Endothelial cell of hepatic sinusoid (primary cell): ENCODE data around the gene ARHGAP23.

Experiments
- in situ Hi-C: cut with HindIII; loops from 2 replicates; pipeline ENCODE4 v1.10.0; 2017; ENCODE audit warnings: low sequenced_read_pairs

ARHGAP23 gene

DNA sequence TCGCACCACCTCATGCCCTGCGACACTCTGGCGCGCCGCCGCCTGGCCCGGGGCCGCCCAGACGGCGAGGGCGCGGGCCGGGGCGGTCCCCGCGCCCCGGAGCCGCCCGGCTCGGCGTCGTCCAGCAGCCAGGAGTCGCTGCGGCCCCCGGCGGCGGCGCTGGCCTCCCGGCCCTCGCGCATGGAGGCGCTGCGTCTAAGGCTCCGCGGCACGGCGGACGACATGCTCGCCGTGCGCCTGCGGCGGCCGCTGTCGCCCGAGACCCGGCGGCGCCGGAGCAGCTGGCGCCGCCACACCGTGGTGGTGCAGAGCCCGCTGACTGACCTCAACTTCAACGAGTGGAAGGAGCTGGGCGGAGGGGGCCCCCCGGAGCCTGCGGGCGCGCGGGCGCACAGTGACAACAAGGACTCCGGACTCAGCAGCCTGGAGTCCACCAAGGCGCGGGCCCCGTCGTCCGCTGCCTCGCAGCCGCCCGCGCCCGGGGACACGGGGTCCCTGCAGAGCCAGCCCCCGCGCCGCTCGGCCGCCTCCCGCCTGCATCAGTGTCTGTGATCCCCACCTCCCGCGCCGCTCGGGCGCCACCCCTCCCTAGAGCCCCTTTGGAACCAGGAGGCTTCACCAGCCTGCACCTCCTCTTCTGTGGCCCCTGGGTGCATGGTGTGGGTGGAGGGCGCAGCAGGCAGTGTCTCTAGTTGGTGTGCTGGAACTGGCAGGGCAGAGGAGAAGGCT, 82.3 kb downstream of the ARHGAP23 start:
- in situ Hi-C loops, result no loop called here

DNA sequence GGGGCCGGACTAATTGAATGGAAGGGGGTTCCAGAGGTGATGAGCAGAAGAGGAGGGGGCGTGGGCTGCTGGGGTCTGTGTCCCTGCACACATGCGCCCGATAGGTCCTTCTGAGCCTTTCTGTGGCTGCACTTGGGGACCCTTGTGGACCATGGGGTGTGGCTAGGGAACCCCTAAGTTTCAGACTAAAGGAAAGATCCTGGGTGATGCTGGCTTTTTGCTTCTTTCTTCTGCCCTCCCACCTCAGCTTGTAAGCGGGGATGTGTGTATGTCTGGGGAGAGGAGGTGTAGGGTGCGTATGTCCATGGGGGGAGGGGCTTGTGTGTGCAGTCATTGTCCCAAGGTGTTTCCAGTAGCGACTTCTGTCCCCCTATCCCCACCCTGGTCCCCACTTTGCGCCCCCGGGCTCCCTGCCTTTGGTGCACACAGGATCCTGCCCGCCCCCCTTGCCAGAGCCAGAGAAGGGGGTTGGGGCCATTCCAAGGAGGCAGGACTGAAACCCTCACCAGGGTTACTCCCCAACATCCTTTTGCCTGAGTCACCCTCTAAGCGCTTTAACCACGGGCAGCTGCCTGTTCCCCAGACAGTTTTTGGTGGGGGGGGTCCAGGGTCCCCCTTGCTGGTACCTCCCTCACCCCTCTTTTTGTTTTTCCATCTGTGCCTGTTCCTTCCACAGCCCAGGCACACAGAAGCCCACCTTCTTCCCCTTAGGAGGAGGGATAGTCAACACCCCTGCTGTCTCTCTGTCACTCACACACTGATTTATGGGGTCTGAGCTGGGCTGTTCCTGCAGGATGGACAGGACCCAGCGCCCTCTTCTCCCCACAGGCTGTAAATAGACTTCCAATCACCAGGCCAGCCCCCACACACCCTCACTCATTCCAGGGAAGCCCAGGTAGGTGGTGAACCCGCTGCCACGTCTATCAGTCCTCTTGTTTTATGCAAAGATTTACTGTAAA, 83.2 kb downstream of the ARHGAP23 start:
- in situ Hi-C loops, result no loop called here

DNA sequence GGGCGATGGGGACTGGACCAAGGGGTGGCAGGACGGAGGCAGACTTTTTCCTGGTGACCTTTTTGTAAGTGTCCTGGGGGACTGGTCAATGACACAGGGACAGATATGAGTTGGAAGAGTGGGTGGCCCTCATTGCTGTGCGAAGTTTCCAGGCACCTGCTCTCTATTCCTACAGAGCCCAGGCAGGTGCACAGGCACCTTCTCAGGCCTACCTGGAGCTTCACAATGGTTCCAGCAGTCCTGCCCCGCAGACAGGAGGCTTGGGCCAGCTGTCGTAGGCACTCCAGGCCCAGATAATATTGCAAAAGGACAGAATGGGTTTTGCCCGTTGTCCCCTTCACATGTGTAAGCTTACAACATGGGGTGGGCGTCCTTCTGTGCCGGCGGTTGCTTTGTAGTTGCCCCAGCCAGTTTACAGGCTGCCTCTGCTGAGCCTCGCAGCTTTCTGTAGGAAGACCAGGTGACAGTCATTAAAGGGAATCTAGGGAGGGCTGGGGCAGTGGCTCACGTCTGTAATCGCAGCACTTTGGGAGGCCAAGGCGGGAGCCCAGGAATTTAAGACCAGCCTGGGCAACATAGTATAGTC, 84.3 kb downstream of the ARHGAP23 start:
- in situ Hi-C loops, result no loop called here

DNA sequence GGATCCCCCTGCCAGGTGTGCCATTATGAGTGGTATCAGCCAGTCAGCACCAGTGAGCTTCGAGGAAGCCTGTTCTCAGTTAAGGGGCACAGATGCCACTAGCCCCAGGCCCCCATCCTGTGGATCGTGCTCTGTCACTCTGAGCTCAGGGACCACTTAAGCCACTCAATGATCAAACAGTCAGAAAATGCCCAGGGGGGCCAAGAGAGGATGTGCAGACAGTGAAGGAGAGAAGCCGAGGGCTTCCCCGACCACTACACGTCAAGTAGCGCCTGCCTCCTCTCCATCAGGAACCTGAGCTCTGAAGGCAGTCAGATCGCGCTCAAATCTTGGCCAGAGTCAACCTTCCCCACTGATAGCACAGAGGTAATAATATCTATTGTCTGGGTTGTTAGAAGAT, 98.3 kb downstream of the ARHGAP23 start:
- in situ Hi-C loops, result loop anchor here (25.0 kb wide), 1 partner anchor 136 kb away; the partner anchor contains the start of gene EPOP

DNA sequence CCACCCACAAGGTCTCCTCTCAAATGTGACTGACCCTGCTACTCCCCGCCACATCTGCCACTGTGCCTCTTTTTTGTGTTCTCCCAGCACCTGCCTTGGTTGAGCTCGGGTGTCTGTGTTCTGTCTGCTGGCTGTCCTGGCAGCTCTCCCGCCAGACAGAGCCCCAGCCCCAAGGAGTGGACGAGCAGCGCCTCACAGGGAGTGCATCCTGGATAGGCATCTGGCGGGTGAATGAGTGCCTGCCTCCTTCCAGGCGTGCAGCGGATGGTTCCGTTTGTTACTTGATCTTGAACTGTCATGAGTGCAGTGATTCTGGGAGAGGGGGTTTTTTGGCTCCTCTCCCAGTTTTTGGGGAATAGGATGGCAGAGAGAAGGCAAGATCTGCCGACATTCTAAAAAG, 99.9 kb downstream of the ARHGAP23 start:
- in situ Hi-C loops, result loop anchor here (25.0 kb wide), 1 partner anchor 134 kb away; the partner anchor contains the start of gene EPOP

DNA sequence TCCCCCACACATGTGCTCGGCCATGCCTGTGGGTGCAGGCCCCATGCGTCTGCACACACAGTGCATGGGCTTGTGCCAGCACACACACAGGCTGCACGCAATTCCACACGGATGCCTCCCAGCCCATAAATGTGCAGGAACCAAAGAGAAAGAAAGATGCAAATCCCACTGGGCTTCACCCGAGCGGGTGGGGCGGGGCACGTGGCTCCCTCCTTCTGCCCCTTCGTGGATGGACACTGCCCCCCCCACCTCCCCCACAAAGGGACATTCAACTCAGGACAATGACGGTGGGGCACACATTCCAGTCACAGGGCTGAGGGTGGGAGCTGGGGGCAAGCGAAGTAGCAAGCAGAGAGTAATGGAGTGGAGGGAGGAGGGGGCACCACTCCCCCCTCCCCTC, 102.6 kb downstream of the ARHGAP23 start:
- in situ Hi-C loops, result loop anchor here (25.0 kb wide), 1 partner anchor 131 kb away; the partner anchor contains the start of gene EPOP

DNA sequence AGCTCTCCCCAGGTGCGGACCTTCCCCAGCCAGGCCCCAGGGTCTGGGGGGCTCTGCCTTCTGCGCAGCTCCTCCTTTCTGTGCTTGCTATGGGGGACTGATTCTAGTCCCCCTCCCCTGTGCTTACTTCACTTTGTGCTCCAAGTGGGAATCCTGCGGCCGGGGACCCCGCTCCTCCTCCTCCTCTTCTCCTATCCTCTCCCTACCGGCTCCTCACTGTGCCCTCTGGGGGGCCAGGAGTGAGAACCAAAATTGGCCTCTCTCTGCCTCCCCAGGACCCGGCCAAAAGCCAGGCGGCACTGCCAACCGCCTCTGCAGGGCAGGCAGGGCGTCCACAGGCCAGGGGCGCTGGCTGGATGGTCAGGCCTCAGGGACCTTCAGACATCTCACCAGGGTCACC, 103.5 kb downstream of the ARHGAP23 start:
- in situ Hi-C loops, result loop anchor here (25.0 kb wide), 1 partner anchor 131 kb away; the partner anchor contains the start of gene EPOP

DNA sequence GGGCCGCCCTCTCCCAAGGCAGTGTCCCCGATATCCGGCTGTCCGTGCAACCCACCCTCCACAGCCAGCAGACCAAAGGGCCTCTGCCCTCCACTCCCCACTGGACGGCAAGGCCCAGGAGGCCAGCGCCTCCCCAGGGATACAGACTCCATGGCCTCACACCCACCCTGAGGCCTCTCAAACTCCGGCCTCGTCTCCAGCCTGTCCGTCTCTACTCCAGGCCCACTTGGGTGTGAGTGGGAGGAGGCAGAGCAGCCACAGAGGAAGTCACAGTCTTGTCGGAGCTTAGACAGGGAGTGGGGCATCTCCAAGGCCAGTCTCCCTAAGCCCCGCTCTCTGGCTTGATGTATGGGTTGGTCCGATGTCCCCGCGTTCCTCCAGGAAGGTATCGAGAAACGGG, 104.2 kb downstream of the ARHGAP23 start:
- in situ Hi-C loops, result loop anchor here (25.0 kb wide), 1 partner anchor 130 kb away; the partner anchor contains the start of gene EPOP

DNA sequence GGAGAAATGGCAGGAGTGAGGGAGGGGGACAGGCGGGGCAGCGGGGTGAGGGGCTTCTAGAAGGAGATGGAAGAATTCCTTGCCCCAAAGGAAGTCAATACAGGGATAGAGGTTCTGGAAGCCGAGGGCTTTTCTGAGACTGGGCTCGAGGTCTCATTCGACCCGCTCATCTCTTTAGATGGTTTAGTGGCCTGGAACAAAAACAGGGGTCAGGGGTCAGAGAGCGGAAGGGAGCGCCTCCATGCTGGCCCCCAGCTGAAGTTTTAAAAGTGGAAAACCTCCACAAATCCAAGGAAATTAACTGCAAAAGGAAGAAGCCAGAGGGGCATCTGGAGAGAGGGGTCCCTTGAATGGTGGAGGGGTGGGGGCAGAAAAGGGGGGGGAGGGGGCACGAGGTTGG, 105.0 kb downstream of the ARHGAP23 start:
- in situ Hi-C loops, result loop anchor here (25.0 kb wide), 1 partner anchor 129 kb away; the partner anchor contains the start of gene EPOP

DNA sequence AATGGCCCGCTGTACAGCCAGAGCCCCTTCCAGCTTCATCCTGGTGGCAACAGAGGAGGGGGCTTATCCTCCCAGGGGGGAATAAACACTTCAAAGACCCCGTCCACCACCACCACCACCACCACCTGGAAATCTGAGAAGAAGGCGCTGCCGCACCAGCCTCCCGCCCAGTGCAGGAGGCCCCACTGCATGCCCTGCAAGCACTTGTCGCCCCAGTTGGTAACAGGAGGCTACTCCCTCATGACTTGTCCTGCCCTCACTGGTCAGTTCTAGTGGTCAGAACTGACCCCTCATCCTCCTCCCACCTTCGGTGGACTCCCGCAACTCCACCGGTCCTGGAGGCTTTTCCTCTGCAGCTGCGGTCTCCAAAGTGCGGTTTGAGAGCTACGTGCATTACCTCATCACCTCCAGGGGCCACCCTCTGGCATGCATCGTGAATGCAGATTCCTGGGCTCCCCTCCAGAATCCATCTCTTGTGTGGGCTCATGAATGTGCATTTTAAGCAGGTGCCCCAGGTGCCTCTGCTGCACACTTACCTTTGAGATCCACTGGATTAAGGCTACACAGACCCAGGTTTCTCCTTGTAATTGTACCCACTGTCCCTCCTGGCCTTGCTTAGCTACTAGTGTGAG, 105.7 kb downstream of the ARHGAP23 start:
- in situ Hi-C loops, result loop anchor here (25.0 kb wide), 1 partner anchor 128 kb away; the partner anchor contains the start of gene EPOP

DNA sequence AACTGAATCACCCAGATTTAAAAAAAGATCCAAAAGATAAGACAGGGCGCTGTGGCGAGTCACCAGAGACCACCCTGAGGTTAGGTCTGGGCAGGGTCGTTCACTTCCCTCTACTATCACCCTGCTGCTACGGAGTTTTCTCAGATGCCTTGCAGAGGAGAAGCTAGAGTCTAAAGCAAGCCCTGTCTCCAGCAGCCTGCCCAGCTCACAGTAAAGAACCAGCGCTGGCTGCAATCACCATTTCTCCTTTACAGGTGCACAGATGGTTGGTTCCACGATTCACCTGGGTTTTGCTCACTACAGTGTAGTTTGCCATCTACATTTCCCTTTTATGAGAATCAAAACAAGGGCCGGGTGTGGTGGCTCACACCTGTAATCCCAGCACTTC, 106.2 kb downstream of the ARHGAP23 start:
- in situ Hi-C loops, result loop anchor here (25.0 kb wide), 1 partner anchor 128 kb away; the partner anchor contains the start of gene EPOP

DNA sequence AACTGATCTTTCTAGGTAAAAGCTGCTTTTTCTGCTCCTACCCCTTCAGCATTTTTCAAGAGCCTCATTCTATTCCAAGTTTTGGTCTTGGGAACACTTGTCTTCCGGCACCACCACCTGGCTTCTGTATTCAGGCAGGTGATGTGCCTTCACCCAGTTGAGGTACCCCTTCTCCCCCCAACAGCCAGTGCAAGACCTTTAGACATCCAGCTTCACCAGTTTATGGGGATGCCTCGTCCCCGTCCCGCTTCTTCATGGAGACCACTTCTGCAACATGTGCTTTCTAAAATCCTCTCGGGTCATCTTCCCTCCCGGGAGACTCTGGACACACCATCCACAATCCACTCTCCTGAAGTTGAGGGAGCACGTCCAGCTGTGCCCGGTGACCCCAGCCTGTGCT, 107.6 kb downstream of the ARHGAP23 start:
- in situ Hi-C loops, result loop anchor here (25.0 kb wide), 1 partner anchor 126 kb away; the partner anchor contains the start of gene EPOP

DNA sequence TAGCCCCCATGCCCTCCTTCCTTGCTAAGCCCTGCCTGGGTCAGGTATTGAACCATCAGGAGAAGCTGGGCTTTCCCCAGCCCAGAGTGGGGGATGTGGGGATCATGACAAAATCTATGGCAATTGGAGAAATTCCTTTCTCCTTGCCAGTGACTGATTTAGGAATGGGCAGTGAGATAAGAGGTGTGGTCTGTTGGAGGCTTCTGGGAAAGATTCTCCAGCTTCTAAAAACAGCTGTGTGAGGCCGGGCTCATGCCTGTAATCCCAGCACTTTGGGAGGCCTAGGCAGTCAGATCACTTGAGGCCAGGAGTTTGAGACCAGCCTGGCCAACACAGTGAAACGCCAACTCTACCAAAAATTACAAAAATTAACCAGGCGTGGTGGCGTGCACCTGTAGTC, 108.4 kb downstream of the ARHGAP23 start:
- in situ Hi-C loops, result loop anchor here (25.0 kb wide), 1 partner anchor 126 kb away; the partner anchor contains the start of gene EPOP

DNA sequence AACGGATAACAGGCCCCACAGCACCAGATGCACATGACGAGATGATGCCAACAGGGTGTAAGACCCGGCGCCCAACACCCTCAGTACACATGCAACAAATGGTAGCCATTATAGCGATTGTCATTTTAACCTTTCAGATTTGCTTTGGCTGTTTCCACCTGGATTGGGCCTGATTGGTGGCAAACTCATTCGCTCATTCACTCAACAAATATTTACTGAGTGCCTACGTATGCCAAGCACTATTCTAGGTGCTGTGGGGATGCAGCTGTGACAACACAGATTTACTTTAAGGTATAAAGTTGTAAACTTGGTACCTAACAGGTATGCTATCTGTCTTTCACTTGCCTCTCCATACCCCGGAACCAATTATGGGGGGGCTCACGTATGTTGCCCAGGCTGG, 110.6 kb downstream of the ARHGAP23 start:
- in situ Hi-C loops, result loop anchor here (25.0 kb wide), 1 partner anchor 123 kb away; the partner anchor contains the start of gene EPOP

DNA sequence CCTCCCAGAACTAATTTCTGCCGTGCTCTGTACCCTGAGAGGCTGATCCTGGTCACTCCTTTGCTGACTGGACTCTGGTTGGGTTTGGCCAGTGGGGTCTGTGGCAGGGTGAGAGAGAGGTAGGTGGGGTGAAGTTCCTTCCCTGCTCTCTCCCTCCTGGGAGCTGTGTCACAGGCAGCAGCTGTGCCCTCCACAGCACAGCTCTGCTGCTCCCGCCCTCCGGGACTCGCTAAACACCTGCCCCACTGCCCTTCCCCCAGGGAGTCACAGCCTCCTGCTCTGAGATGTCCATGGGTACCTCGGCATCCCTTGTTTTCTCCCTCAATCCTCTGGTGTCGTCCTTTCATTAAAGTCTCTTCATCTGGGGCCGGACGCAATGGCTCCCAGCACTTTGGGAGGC, 111.1 kb downstream of the ARHGAP23 start:
- in situ Hi-C loops, result loop anchor here (25.0 kb wide), 1 partner anchor 123 kb away; the partner anchor contains the start of gene EPOP

DNA sequence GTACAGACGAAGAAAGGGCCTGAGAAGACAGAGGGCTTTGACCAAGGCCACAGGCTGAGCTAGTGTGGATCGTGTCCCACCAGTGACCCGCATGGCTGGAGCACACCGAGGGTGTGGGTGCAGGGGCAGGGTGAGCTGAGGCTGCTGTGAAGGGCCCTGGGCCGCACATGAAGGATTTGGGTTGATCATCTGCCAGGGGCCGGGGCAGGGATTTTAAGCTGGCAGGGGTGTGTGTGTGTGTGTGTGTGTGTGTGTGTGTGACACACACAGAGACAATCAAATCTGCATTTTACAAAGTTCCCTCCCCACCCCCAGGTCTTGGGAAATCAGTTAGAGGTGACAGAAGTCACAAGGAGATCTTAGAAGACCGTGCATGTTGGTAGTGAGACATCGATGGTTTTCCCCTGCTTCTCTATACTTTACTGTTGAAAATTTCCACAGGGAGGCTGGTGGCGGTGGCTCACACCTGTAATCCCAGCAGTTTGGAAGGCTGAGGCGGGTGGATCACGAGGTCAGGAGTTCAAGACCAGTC, 112.3 kb downstream of the ARHGAP23 start:
- in situ Hi-C loops, result loop anchor here (25.0 kb wide), 1 partner anchor 122 kb away; the partner anchor contains the start of gene EPOP

DNA sequence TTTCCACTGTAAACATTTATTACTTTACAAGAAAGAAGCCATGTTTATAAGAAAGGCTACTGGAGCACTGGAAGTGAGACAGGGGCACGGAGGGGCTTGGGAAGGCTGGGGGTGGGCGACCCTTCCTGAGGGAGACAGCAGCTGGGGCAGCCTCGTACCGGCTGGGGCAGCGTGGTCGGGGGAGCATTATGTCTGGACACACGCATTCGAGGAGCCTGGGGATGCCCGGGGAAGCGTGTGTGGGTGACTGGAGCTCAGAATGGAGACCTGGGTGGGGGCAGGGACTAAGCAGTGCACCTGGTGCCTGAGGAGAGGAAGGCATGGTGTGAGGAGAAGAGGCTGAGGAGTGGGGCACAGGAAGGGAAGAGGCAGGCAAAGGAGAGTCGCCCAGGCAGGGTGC, 113.0 kb downstream of the ARHGAP23 start:
- in situ Hi-C loops, result loop anchor here (25.0 kb wide), 1 partner anchor 121 kb away; the partner anchor contains the start of gene EPOP

DNA sequence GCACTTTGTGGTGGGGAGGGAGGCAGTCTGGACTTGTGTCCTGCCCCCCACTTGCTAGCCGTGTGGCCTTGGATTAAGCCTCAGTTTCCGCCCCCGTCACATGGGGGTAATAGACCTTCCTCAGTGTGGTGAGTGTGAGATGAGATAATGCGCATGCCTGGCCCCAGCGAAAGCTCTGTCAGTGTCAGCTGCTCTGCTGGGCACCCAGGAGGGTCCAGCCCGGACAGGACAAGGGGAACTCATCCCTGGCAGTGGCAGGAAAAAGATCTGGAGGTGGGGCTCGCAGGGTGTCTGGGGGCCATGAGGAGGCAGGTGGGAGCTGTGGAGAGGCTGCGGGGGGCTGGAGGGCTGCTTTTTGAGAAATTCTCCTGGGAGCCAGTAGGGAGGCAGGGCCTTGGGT, 114.0 kb downstream of the ARHGAP23 start:
- in situ Hi-C loops, result loop anchor here (25.0 kb wide), 1 partner anchor 120 kb away; the partner anchor contains the start of gene EPOP

DNA sequence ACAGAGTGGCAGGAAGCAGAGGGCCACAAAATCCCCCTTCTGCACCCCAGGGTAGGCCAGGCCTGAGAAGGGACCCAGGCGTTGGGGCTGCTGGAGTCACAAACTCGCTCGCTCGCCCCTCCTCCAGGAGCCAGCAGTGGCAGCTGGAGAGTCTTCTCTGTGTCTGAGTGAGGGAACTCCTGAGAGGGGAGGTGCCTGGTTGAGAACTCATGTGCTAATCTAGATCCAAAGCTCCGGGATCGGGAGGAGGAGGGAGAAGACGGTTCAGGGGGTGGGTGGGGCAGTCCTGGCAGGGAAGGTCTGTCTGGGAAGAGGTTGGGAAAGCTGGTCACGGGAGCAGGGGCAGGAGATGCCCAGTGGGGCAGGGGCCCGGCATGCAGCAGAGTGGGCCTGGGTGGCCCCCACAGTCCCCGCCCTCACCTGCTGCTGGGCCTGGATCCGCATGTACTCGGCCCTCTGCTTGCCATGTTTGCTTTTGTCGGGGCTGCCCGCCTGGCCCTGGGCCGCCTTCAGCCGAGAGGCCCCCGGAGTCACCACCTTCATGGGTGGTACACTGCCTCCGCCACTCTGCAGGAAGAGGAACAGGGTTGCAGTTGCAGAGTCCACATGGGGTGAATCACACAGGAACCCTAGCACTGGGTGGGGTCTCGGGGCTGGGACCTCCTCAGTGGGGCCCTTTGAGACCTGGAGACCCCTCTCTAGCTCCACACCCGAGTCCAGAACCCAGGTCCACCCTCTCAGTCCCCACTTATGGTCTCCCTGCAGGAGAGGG, 115.3 kb downstream of the ARHGAP23 start:
- in situ Hi-C loops, result loop anchor here (25.0 kb wide), 1 partner anchor 119 kb away; the partner anchor contains the start of gene EPOP
